Type B pancreatic cell (in vitro differentiated cells): ENCODE measurements around the gene NELL1. TPM values are rescaled to one million over a fixed set of nuclear protein-coding genes. Genes with fewer than 3 reads are reported as not detected.
A peak's percentile ranks its signal among the peaks of the same experiment; 100 is the strongest.

ENCODE experiments used
- DNase-seq: peaks from one replicate; pipeline ENCODE4 v3.0.0; 2021; ENCODE audit warnings: mixed read lengths; ENCODE audit not compliant: unreplicated experiment; ENCODE audit errors: extremely low spot score
- H3K27ac Mint-ChIP-seq: 2 replicates; pipeline ENCODE4 v1.8.0; 2021; ENCODE audit warnings: mild to moderate bottlenecking, mixed read lengths
- H3K27me3 Mint-ChIP-seq: 2 replicates; pipeline ENCODE4 v1.8.0; 2021; ENCODE audit warnings: mixed read lengths
- H3K36me3 Mint-ChIP-seq: 2 replicates; pipeline ENCODE4 v1.8.0; 2021; ENCODE audit warnings: mixed read lengths
- H3K4me1 Mint-ChIP-seq: one replicate; pipeline ENCODE4 v1.8.0; 2021; ENCODE audit warnings: mixed read lengths; ENCODE audit not compliant: unreplicated experiment
- H3K4me3 Mint-ChIP-seq: 2 replicates; pipeline ENCODE4 v1.8.0; 2021; ENCODE audit warnings: mild to moderate bottlenecking, mixed read lengths
- H3K9me3 Mint-ChIP-seq: 2 replicates; pipeline ENCODE4 v1.8.0; 2021; ENCODE audit warnings: mixed read lengths
- total RNA-seq: library from RNA; stranded (reverse); gene quantifications from 2 replicates; pipeline ENCODE4 v1.2.1, GENCODE V29; 2021; ENCODE audit warnings: low replicate concordance
- TF ChIP-seq, protein P1 (sequence below): fragments of 200-600 bp; sonication (generic); conservative IDR thresholded peaks from 2 replicates; pipeline ENCODE4 v1.5.0; 2021; ENCODE audit warnings: antibody characterized with exemption, mild to moderate bottlenecking

Gene NELL1
- total RNA-seq, 1 donor from 2014 or later = 16.9 TPM

DNA sequence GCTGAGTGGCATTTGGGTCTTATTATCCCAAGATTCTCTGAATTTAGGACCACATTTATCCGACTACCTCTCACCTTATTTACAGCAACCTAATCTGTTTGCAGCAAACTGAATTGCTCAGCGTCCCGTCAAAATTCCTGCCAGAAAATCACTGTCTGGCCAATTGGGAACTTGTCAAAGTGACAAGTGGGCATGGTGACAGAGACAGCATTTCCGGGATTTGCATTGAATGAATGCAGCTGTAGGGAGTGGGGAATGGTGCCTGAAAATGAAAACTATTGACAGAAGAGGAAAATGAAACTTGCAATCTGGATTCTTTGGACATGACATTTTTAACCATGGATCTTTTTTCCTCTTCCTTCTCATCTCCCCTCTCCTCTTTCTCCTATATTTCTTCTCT is 113.8 kb downstream of the NELL1 start:
- TF ChIP-seq, protein P1, sequence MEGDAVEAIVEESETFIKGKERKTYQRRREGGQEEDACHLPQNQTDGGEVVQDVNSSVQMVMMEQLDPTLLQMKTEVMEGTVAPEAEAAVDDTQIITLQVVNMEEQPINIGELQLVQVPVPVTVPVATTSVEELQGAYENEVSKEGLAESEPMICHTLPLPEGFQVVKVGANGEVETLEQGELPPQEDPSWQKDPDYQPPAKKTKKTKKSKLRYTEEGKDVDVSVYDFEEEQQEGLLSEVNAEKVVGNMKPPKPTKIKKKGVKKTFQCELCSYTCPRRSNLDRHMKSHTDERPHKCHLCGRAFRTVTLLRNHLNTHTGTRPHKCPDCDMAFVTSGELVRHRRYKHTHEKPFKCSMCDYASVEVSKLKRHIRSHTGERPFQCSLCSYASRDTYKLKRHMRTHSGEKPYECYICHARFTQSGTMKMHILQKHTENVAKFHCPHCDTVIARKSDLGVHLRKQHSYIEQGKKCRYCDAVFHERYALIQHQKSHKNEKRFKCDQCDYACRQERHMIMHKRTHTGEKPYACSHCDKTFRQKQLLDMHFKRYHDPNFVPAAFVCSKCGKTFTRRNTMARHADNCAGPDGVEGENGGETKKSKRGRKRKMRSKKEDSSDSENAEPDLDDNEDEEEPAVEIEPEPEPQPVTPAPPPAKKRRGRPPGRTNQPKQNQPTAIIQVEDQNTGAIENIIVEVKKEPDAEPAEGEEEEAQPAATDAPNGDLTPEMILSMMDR = no peak
- no peak for DNase-seq
- no peaks in the 10 kb centered on the region for H3K36me3 Mint-ChIP-seq
- H3K9me3 Mint-ChIP-seq = no peaks in the 10 kb centered on the region
- peak overlapping the region; percentile 46 for H3K27ac Mint-ChIP-seq
- H3K4me1 Mint-ChIP-seq = no peaks in the 10 kb centered on the region
- H3K4me3 Mint-ChIP-seq = no peak overlapping the region
- peaks cover 3% of the 10 kb centered on the region for H3K27me3 Mint-ChIP-seq

DNA sequence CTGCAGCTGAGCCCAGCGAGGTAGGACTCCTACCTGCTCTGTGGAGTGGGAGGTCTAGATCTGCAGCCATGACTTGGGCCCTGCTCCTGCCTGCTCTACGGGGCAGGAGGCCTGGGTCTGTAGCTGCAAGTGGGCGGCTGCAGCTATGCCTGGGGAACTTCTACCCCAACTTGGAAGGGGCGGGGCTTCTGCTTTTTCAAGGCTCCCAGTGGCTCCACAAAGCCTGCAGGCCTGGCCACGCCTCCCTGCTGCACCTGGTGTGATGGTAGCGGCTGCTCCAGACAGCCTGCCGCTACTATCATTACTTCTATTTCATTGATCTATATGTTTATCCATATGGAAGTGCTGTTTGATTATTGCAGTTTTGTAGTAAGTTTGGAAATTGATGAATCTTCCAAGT is 121.2 kb downstream of the NELL1 start:
- Mint-ChIP-seq H3K27ac (no peak overlapping the region), H3K4me3 (no peak overlapping the region), H3K9me3 (no peaks in the 10 kb centered on the region), H3K4me1 (no peaks in the 10 kb centered on the region), H3K36me3 (no peaks in the 10 kb centered on the region), H3K27me3 (no peaks in the 10 kb centered on the region)
- no peak for DNase-seq
- TF ChIP-seq, protein P1 = no peak

DNA sequence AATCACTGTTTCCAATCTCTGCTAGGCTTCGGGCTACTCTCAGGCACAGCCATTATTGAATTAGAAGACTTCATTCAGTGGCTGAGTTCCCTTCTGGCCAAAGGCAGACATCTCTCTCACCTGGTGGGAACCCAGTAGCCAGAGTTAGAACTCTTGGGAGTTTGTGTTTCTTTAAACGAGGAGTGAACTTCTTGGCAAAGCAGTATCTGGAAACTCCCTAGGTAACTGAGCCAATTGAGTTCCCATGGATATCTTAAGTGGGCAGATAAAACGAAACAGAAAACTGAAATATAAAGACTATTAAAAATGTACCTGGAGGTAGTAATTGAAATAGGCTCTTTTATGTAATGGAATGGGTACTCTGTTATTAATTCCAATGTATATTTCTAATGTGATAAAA is 125.6 kb downstream of the NELL1 start:
- no peaks in the 10 kb centered on the region for H3K4me1 Mint-ChIP-seq
- TF ChIP-seq, protein P1 = no peak
- H3K27me3 Mint-ChIP-seq = no peaks in the 10 kb centered on the region
- peaks cover 5% of the 10 kb centered on the region for H3K9me3 Mint-ChIP-seq
- no peak for DNase-seq
- H3K27ac Mint-ChIP-seq = no peak overlapping the region
- no peaks in the 10 kb centered on the region for H3K36me3 Mint-ChIP-seq
- H3K4me3 Mint-ChIP-seq = no peak overlapping the region

DNA sequence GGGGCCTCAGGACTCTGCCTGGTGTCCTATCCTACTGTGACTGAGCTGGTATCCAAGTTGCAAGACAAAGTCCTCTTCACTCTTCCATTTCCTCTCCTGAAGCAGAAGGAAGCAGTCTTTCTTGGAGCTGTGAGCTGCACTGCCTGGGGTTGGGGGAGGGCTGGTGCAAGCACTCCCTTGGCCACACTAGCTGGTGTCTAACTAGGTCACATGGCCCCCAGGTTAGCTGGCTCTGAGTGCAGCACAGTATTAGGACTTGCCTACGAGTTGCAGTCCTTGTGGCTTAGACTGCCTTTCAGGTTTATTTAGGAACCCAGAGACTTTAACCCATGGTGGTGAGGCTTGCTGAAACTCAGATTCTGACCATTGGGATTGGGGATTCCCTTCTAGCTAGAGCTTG is 138.9 kb downstream of the NELL1 start:
- no peak overlapping the region for H3K27ac Mint-ChIP-seq
- no peaks in the 10 kb centered on the region for H3K4me1 Mint-ChIP-seq
- no peak for DNase-seq
- no peak overlapping the region for H3K4me3 Mint-ChIP-seq
- H3K9me3 Mint-ChIP-seq = no peaks in the 10 kb centered on the region
- no peaks in the 10 kb centered on the region for H3K27me3 Mint-ChIP-seq
- TF ChIP-seq, protein P1 = no peak
- no peaks in the 10 kb centered on the region for H3K36me3 Mint-ChIP-seq

DNA sequence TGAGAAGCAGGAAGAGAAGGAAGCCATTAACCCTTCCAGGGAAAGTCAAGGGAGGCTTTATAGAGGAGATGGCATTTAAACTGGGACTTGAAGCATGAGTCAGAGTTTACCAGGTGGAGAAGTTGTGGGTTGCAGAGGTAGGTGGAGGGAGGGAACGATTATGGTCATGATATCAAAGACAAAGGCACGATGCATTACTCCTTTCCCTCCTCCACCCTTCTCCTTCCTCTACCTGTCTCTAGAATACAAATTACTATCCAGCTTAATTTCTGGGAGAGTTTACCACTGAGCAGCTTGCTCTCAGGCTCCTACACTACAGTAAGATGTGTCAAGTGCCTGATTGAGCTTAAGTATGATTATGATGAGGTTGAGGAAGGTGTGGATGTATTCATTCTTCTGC is 151.7 kb downstream of the NELL1 start:
- no peak for DNase-seq
- Mint-ChIP-seq H3K36me3 (no peaks in the 10 kb centered on the region), H3K4me3 (no peak overlapping the region), H3K9me3 (peaks cover 8% of the 10 kb centered on the region), H3K4me1 (peaks cover 5% of the 10 kb centered on the region), H3K27me3 (peaks cover 3% of the 10 kb centered on the region), H3K27ac (no peak overlapping the region)
- TF ChIP-seq, protein P1 = no peak

DNA sequence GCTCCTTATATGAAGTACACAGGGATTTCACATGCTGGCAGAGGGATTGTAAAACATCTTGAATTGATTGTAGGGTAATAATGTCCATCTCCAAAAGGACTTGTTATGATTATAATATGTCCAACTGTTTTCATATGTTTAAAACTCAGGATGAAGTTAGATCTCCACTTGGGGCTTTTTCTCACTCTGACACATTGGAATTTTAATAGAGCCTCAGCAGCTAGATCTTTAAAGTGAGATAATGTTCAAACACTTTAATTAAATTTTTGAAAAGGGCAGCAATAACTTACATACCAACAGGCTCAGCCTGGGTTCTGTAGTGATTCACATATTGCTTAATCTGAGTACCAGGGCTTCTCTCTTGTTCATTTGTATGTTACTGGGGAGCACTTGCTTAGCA is 152.1 kb downstream of the NELL1 start:
- Mint-ChIP-seq H3K4me3 (no peak overlapping the region), H3K4me1 (peaks cover 5% of the 10 kb centered on the region), H3K27ac (no peak overlapping the region), H3K9me3 (peaks cover 8% of the 10 kb centered on the region), H3K27me3 (peaks cover 3% of the 10 kb centered on the region), H3K36me3 (no peaks in the 10 kb centered on the region)
- DNase-seq = no peak
- TF ChIP-seq, protein P1 = no peak
